ENCODE measurements around the gene ZNF445. TPM values are rescaled to one million over a fixed set of nuclear protein-coding genes. Genes with fewer than 3 reads are reported as not detected.

The ZNF445 gene
- total and polyA plus RNA-seq, 9 of the 15 experiments (the other 6 are each of a cell fraction or from before 2014, with no cell fraction given): 1.2 to 26.9 (median 10.6) TPM

DNA sequence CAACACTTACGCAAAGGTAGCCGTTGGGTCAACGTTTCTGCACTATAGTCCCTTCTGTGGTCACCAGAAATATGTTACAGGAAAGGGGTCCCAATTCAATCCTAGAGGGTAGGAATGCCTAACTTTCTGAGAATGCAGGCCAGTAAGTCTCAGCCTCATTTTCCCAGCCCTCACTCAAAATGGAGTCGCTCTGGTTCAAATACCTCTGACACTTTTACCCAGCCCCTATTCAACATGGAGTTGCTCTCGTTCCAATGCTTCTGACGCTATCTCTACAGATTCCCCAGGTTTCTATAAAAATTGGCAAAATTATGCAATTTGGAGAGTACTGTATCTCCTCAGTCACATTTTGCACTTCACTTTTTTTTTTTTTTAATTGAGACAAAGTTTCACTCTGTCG is 39.7 kb downstream of the ZNF445 start (continued):
- TF ChIP-seq ESRRB (CRISPR knock-in tag; IDR thresholded peaks at IDR 0.05; ENCODE audit: borderline replicate concordance) (0 out of 2 replicates have a peak, but pooled peaks have one; percentile 17), SRSF7 (optimal IDR thresholded peaks at IDR 0.05; ENCODE audit: low read depth, low read length) (no peak), POLR2A (conservative IDR thresholded peaks at IDR 0.05) (no peak), HDAC6 (IDR thresholded peaks at IDR 0.05; ENCODE audit: low read depth, low read length) (no peak), E2F6 (IDR thresholded peaks at IDR 0.05; ENCODE audit: borderline replicate concordance in 1 of 2, extremely low read depth in 1 of 2, insufficient read depth in 1 of 2, insufficient read length in 1 of 2, low read depth in 1 of 2, low read length in 1 of 2, poor library complexity in 1 of 2, severe bottlenecking in 1 of 2) (no peak), GABPB1 (CRISPR knock-in tag; IDR thresholded peaks at IDR 0.05) (no peak), EP300 (IDR thresholded peaks at IDR 0.05; ENCODE audit: low read length) (no peak), ZFPM2 (CRISPR knock-in tag; IDR thresholded peaks at IDR 0.05) (no peak), NR2F6 (CRISPR knock-in tag; IDR thresholded peaks at IDR 0.05) (no peak), ZFX (CRISPR knock-in tag; IDR thresholded peaks at IDR 0.05) (no peak), PYGO2 (tag; IDR thresholded peaks at IDR 0.05) (peak; percentile 94), ZNF584 (CRISPR knock-in tag; IDR thresholded peaks at IDR 0.05; ENCODE audit: low read depth) (0 out of 2 replicates have a peak, but pooled peaks have one; percentile 65), CHD1 (IDR thresholded peaks at IDR 0.05; ENCODE audit: low read length) (no peak), ARHGAP35 (IDR thresholded peaks at IDR 0.05; ENCODE audit: partially characterized antibody) (no peak), SMAD2 (IDR thresholded peaks at IDR 0.05; ENCODE audit: low read depth, low read length) (no peak), POLR3A (IDR thresholded peaks at IDR 0.05; ENCODE audit: borderline replicate concordance, extremely low read depth, insufficient read depth, insufficient read length) (no peak), ZKSCAN3 (CRISPR knock-in tag; IDR thresholded peaks at IDR 0.05) (peak; percentile 57; the same call in 1 of the 2 replicates), CTBP1 (IDR thresholded peaks at IDR 0.05; ENCODE audit: borderline replicate concordance) (no peak), EWSR1 (IDR thresholded peaks at IDR 0.05; ENCODE audit: borderline replicate concordance, low read depth, partially characterized antibody) (no peak), PREB (CRISPR knock-in tag; IDR thresholded peaks at IDR 0.05) (no peak), POLR2H (tag; IDR thresholded peaks at IDR 0.05; ENCODE audit: low read depth) (no peak)
- TF ChIP-seq, protein P1, sequence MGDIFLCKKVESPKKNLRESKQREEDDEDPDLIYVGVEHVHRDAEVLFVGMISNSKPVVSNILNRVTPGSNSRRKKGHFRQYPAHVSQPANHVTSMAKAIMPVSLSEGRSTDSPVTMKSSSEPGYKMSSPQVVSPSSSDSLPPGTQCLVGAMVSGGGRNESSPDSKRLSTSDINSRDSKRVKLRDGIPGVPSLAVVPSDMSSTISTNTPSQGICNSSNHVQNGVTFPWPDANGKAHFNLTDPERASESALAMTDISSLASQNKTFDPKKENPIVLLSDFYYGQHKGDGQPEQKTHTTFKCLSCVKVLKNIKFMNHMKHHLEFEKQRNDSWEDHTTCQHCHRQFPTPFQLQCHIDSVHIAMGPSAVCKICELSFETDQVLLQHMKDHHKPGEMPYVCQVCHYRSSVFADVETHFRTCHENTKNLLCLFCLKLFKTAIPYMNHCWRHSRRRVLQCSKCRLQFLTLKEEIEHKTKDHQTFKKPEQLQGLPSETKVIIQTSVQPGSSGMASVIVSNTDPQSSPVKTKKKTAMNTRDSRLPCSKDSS (IDR thresholded peaks at IDR 0.05; ENCODE audit: low read depth, partially characterized antibody): no peak
- TF ChIP-seq, protein P2, sequence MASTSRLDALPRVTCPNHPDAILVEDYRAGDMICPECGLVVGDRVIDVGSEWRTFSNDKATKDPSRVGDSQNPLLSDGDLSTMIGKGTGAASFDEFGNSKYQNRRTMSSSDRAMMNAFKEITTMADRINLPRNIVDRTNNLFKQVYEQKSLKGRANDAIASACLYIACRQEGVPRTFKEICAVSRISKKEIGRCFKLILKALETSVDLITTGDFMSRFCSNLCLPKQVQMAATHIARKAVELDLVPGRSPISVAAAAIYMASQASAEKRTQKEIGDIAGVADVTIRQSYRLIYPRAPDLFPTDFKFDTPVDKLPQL (IDR thresholded peaks at IDR 0.05; ENCODE audit: extremely low read depth, insufficient read length): no peak
- TF ChIP-seq, protein P3, sequence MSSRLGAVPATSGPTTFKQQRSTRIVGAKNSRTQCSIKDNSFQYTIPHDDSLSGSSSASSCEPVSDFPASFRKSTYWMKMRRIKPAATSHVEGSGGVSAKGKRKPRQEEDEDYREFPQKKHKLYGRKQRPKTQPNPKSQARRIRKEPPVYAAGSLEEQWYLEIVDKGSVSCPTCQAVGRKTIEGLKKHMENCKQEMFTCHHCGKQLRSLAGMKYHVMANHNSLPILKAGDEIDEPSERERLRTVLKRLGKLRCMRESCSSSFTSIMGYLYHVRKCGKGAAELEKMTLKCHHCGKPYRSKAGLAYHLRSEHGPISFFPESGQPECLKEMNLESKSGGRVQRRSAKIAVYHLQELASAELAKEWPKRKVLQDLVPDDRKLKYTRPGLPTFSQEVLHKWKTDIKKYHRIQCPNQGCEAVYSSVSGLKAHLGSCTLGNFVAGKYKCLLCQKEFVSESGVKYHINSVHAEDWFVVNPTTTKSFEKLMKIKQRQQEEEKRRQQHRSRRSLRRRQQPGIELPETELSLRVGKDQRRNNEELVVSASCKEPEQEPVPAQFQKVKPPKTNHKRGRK (tag; IDR thresholded peaks at IDR 0.05): no peak

Measured in K562 (cell line).